ENCODE results near the gene PPP1R1B.

- TF ChIP-seq CTCF (IDR thresholded peaks at IDR 0.05): no peak
- TF ChIP-seq POLR2A (IDR thresholded peaks at IDR 0.05): no peak
These were observed 23.3 kb upstream of the PPP1R1B start for GRCh38 chr17:39603304-39604016.

Data from vagina (tissue), 2 donors.